GM12878 (cell line): ENCODE data around the gene FTH1. TPM values are rescaled to one million over a fixed set of nuclear protein-coding genes. Genes with fewer than 3 reads are reported as not detected.

Source experiments
- ATAC-seq: fragments of 200-7000 bp; cut with Tn5 transposase; 3 replicates; pipeline ENCODE4 v1.9.1; 2020; ENCODE audit warnings: mild to moderate bottlenecking, moderate library complexity
- BruUV-seq: library from RNA; stranded (reverse); fragments of 400-500 nt; replicated peaks from 2 replicates; lab custom pipeline; 2021; lab: Mats Ljungman, UMichigan
- CTCF ChIA-PET: fragments of 300-600 bp; sonication (Branson Sonifier 250); formaldehyde crosslinking; extraction: SDS; loops from one replicate; lab custom pipeline; 2021; ENCODE audit warnings: inconsistent platforms; lab: Yijun Ruan, JAX
- POLR2A ChIA-PET: fragments of 350-600 bp; formaldehyde crosslinking; extraction: SDS; loops from one replicate; lab custom pipeline; 2021; ENCODE audit warnings: inconsistent platforms; lab: Charles Lee
- RAD21 ChIA-PET: fragments of 300-600 bp; sonication (Branson Sonifier 250); formaldehyde crosslinking; loops from one replicate; lab custom pipeline; 2023; ENCODE audit warnings: antibody characterized with exemption; ENCODE audit not compliant: unreplicated experiment; lab: Charles Lee
- SMC1A ChIA-PET: fragments of 300-600 bp; sonication (Branson Sonifier 250); formaldehyde crosslinking; loops from one replicate; lab custom pipeline; 2023; ENCODE audit not compliant: unreplicated experiment, uncharacterized antibody; lab: Charles Lee
- DNase-seq: peaks from one replicate; pipeline ENCODE4 v3.0.0-alpha.2; 2011; ENCODE audit warnings: low read depth, low spot score
- FAIRE-seq: peaks from 3 replicates; lab custom pipeline; 2011; peaks lifted over from hg19 to GRCh38; lab: Jason Lieb, UNC
- H2AFZ ChIP-seq: 2 replicates; pipeline ENCODE4 v1.6.0; 2011; ENCODE audit warnings: low read depth, low read length, control low read depth; ENCODE audit not compliant: control insufficient read depth
- H3K27ac ChIP-seq: 2 replicates; pipeline ENCODE4 v1.5.1; 2011; ENCODE audit warnings: control low read depth; ENCODE audit not compliant: control insufficient read depth, insufficient read depth
- H3K27me3 ChIP-seq, 2 experiments: replicated peaks in 1 of 2; 2 replicates each; pipeline versions ENCODE4 v1.6.0 to v1.6.1; 2011; ENCODE audit warnings: low read length in 1 of 2; ENCODE audit not compliant: control insufficient read depth in 2 of 2, insufficient read depth in 2 of 2
- H3K36me3 ChIP-seq, 2 experiments: 2 replicates each; pipeline ENCODE4 v1.5.1; 2011; ENCODE audit warnings: low read length in 1 of 2; ENCODE audit not compliant: control insufficient read depth in 2 of 2, insufficient read depth in 2 of 2
- H3K4me1 ChIP-seq: 2 replicates; pipeline ENCODE4 v1.6.1; 2011; ENCODE audit warnings: mild to moderate bottlenecking, low read length, moderate library complexity, mixed read lengths; ENCODE audit not compliant: control insufficient read depth, insufficient read depth
- H3K4me2 ChIP-seq: 2 replicates; pipeline ENCODE4 v1.6.0; 2011; ENCODE audit warnings: control low read depth; ENCODE audit not compliant: control insufficient read depth, insufficient read depth
- H3K4me3 ChIP-seq: fragments of 200-600 bp; sonication (generic); 2 replicates; pipeline ENCODE4 v1.5.1; 2016
- H3K79me2 ChIP-seq: 2 replicates; pipeline ENCODE4 v1.6.0; 2011; ENCODE audit warnings: low read length; ENCODE audit not compliant: control insufficient read depth, insufficient read depth
- H3K9ac ChIP-seq: 2 replicates; pipeline ENCODE4 v1.8.0; 2011; ENCODE audit warnings: low read length, control low read depth, mixed read lengths; ENCODE audit not compliant: control insufficient read depth, insufficient read depth
- H3K9me3 ChIP-seq: replicated peaks from 3 replicates; pipeline ENCODE4 v1.5.1; 2011; ENCODE audit warnings: mild to moderate bottlenecking, low read length; ENCODE audit not compliant: control insufficient read depth, insufficient read depth
- H4K20me1 ChIP-seq: 2 replicates; pipeline ENCODE4 v1.6.0; 2011; ENCODE audit not compliant: control insufficient read depth, insufficient read depth
- IRF4 ChIP-seq: IDR thresholded peaks from 2 replicates; pipeline ENCODE4 v1.6.1; 2011; ENCODE audit warnings: low read depth, low read length
- NR2F1 ChIP-seq: fragments of 450-650 bp; conservative IDR thresholded peaks from 2 replicates; pipeline ENCODE4 v1.6.1; 2017; ENCODE audit warnings: mild to moderate bottlenecking
- RBBP5 ChIP-seq: fragments of 200-600 bp; sonication (generic); conservative IDR thresholded peaks from 2 replicates; pipeline ENCODE4 v1.6.1; 2016
- RCOR1 ChIP-seq: conservative IDR thresholded peaks from 2 replicates; pipeline ENCODE4 v1.6.1; 2012; ENCODE audit warnings: low read depth, low read length, improper control_type of control experiment
- STAT3 ChIP-seq: IDR thresholded peaks from 2 replicates; pipeline ENCODE4 v1.6.1; 2011; ENCODE audit warnings: low read depth, low read length, improper control_type of control experiment
- TCF12 ChIP-seq: IDR thresholded peaks from 2 replicates; pipeline ENCODE4 v1.6.1; 2011; ENCODE audit warnings: low read depth, mild to moderate bottlenecking, low read length
- ZNF24 ChIP-seq: fragments of 450-650 bp; IDR thresholded peaks from 2 replicates; pipeline ENCODE4 v1.6.1; 2017; ENCODE audit warnings: antibody characterized with exemption, mild to moderate bottlenecking
- WGBS: methylation state at CpG from one replicate; pipeline ENCODE4 v1.1.6; 2016; ENCODE audit warnings: low lambda C conversion rate; ENCODE audit not compliant: insufficient replicate concordance, insufficient coverage; ENCODE audit errors: missing lambda C conversion rate; 5-methylcytosine and 5-hydroxymethylcytosine counted together
- in situ Hi-C: fragments of 300-500 bp; cut with MboI; formaldehyde crosslinking; loops from 9 replicates; pipeline ENCODE4 v1.14.3; 2018; ENCODE audit warnings: mixed read lengths
- intact Hi-C: fragments of 100-400 bp; cut with micrococcal nuclease; formaldehyde crosslinking; loops from one replicate; pipeline ENCODE4 v1.14.2; 2022; ENCODE audit not compliant: unreplicated experiment
- polyA plus RNA-seq, 11 experiments: library from polyadenylated mRNA; depleted of rRNA in 4 of 11; unstranded in 6 of 11; stranded (reverse) in 5 of 11; fragments of >200 nt; fragmentation: Nextera tagmentation in 4 of 11; fragmentation: Illumina TruSeq in 1 of 11; extraction: Ambion mirVana in 4 of 11; extraction: Trizol in 1 of 11; gene quantifications; 1 replicate in 1 of 11; 2 replicates in 10 of 11; pipeline versions ENCODE4 v1.2.1 to v1.2.3, GENCODE V29; 2011 to 2016; ENCODE audit warnings: inconsistent platforms in 2 of 11, missing spikeins in 2 of 11, low read depth in 1 of 11
- total RNA-seq, 4 experiments: library from RNA; depleted of rRNA in 3 of 4; stranded (reverse); fragments of >200 nt in 3 of 4; fragmentation: Illumina TruSeq in 1 of 4; extraction: Trizol in 1 of 4; gene quantifications; 2 replicates each; pipeline versions ENCODE4 v1.2.1 to v1.2.3, GENCODE V29; 2013 to 2021
- TF ChIP-seq, protein P1 (sequence below): fragments of 450-650 bp; IDR thresholded peaks from 2 replicates; pipeline ENCODE4 v1.6.1; 2017; ENCODE audit warnings: mild to moderate bottlenecking, moderate library complexity

Gene FTH1
- total and polyA plus RNA-seq, 10 of the 15 experiments (the other 5 are each of a cell fraction or from before 2014, with no cell fraction given) = 289 to 4,154 (median 960) TPM

DNA sequence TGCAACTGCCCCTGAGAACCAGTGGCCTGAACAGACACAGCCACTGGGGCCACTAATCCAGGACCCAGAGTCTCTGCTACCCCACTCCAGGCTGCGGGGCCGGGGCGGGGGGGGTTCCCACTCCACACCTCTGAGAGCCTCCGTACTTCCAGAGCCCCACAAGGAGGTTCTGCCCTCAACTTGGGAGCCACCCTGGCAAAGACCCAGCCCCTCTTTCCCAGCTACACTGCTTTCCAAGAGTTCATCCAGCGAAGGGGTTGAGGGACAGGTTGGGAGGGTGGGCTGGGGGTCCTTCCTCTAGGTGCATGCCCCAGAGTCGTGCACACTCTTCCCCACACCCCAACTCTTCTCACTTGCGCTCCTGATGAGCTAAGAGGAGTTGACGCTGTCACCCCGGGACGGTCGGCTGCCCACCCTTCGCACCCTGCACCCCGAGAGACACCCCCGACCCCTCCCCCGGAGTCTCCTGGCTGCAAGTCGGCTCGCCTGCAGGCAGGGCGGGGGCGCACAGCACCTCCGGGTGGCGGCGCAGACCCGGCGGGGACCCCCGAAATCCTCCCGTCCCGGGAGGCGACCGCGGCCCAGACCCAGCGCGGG, 50.6 kb downstream of the FTH1 start:
- DNase-seq (no peak), ATAC-seq (no peak), FAIRE-seq (no peak)
- Histone ChIP-seq H2AFZ (no peak overlapping the region), H3K4me3 (no peak overlapping the region), H3K9ac (no peak overlapping the region), H3K79me2 (no peaks in the 10 kb centered on the region), H3K4me1 (no peaks in the 10 kb centered on the region), H3K27ac (no peak overlapping the region), H3K4me2 (no peak overlapping the region), H4K20me1 (no peaks in the 10 kb centered on the region), H3K36me3 (no peaks in the 10 kb centered on the region), H3K9me3 (no peaks in the 10 kb centered on the region), H3K27me3 (peaks cover 6 to 9% of the 10 kb centered on the region in 2 experiments; a peak in 3 of 4 replicates)
- WGBS = 13% methylated on average over 17 of the region's 32 CpGs
- POLR2A ChIA-PET = no interaction called here
- SMC1A ChIA-PET = no interaction called here
- no TSS peak for BruUV-seq
- no peak for TF ChIP-seq NR2F1
- TF ChIP-seq RCOR1 = no peak
- no peak for TF ChIP-seq TCF12
- no peak for TF ChIP-seq ZNF24
- TF ChIP-seq RBBP5 = no peak
- TF ChIP-seq, protein P1, sequence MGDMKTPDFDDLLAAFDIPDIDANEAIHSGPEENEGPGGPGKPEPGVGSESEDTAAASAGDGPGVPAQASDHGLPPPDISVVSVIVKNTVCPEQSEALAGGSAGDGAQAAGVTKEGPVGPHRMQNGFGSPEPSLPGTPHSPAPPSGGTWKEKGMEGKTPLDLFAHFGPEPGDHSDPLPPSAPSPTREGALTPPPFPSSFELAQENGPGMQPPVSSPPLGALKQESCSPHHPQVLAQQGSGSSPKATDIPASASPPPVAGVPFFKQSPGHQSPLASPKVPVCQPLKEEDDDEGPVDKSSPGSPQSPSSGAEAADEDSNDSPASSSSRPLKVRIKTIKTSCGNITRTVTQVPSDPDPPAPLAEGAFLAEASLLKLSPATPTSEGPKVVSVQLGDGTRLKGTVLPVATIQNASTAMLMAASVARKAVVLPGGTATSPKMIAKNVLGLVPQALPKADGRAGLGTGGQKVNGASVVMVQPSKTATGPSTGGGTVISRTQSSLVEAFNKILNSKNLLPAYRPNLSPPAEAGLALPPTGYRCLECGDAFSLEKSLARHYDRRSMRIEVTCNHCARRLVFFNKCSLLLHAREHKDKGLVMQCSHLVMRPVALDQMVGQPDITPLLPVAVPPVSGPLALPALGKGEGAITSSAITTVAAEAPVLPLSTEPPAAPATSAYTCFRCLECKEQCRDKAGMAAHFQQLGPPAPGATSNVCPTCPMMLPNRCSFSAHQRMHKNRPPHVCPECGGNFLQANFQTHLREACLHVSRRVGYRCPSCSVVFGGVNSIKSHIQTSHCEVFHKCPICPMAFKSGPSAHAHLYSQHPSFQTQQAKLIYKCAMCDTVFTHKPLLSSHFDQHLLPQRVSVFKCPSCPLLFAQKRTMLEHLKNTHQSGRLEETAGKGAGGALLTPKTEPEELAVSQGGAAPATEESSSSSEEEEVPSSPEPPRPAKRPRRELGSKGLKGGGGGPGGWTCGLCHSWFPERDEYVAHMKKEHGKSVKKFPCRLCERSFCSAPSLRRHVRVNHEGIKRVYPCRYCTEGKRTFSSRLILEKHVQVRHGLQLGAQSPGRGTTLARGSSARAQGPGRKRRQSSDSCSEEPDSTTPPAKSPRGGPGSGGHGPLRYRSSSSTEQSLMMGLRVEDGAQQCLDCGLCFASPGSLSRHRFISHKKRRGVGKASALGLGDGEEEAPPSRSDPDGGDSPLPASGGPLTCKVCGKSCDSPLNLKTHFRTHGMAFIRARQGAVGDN = no peak
- no peak for TF ChIP-seq IRF4
- no peak for TF ChIP-seq STAT3
- RAD21 ChIA-PET = no interaction called here
- in situ Hi-C loops (no loop called here), intact Hi-C loops (no loop called here)
- CTCF ChIA-PET = no interaction called here
